ENCODE measurements around the gene SORCS1.
A peak's percentile ranks its signal among the peaks of the same experiment; 100 is the strongest.

SORCS1 gene

DNA sequence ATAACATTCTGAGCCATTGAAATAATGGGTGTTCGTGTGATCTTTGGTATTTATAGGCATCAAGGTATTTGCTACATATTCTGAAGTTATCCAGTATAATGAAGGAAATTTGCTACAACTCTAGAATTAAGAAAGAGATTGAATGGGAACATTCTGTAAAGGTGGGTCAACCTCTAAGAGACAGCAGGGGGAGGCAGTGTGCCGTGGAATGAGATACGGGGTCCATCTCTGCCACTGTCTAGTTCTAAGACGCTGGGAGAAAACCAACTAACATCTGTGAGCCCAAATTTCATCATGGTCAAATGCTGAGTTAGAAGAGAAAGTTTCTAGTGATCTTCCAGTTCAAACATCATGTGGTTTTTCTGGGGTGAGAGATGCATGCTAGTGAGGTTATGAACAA is 368.9 kb downstream of the SORCS1 start:
- peak; percentile 9 for DNase-seq

DNA sequence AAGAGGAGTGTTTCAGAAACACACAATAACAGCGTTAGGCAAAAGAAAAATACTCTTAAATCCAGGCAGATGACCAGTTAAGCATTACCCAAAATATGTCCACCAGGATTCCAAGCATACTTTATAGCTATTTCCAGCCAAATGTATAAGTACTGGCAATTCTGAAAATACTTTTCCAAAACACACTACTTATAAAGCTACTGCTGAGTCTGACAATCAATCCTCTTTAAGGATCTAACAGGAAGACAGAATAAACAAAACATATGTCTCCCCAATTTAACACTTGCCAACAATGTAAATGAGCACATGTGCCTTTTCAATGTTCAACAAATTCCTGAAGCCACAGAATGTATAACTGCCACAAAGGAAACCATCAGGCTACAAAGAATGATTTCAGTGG is 370.9 kb downstream of the SORCS1 start:
- no peak for DNase-seq

DNA sequence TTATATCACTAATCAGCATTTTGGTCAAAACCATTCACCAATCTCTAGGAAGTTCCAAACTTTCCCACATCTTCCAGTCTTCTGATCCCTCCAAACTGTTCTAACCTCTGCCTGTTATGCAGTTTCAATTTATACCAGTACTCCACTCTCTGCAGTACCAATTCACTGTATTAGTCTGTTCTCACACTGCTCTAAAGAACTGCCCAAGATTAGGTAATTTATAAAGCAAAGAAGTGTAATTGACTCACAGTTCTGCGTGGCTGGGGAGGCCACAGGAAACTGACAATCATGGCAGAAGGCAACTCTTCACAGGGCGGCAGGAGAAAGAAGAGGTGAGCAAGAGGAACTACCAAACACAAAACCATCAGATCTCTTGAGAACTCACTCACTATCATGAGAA is 374.9 kb downstream of the SORCS1 start:
- no peak for DNase-seq

DNA sequence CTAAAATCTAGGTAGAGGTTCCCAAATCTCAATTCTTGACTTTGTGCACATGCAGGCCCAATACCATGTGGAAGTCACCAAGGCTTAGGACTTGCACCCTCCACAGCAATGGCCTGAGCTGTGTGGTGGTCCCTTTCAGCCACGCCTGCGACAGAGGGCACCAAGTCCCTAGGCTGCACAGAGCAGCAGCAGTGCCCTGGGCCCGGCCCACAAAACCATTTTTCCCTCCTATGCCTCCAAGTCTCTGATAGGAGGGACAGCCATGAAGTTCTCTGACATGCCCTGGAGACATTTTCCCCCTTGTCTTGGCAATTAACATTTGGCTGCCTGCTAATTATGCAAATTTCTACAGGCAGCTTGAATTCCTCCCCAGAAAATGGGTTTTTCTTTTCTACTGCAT is 375.5 kb downstream of the SORCS1 start:
- DNase-seq: no peak

DNA sequence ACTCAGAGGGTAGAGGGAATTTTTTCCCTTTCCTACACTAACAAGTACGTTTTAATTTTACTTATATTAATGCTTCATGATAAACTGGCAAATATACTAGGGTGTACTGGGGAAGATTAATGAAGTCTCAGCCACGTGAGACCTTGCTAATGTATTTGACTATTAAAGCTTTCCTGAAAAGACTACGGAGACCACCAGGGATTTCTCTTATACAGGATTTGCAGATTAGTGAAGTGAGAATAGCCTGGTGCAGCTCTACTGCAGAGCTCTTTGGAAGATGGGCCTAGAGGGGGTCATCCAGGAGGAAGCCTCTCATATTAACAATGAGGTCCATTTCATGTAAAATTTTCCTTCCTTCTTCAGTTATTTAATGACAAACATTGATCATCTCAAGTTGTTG is 379.0 kb downstream of the SORCS1 start:
- no peak for DNase-seq

DNA sequence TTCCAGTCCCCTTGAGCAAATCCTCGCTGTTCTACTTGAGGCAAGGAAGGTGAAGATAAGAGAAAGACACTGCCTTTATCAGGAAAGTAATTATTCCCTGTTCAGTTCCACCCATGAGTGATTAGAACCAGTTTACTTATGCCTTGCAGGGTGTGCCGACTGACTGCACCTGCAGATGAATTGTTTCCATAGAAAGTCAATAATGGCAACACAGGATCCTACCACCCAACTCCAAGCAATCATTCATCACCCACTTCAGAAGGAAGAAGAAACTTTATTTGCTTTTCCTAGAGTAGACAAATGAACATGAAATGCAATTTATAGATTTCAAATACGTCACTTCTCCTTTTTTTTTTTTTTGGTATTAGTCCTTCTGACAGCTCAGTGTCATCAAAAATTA is 383.9 kb downstream of the SORCS1 start:
- no peak for DNase-seq

DNA sequence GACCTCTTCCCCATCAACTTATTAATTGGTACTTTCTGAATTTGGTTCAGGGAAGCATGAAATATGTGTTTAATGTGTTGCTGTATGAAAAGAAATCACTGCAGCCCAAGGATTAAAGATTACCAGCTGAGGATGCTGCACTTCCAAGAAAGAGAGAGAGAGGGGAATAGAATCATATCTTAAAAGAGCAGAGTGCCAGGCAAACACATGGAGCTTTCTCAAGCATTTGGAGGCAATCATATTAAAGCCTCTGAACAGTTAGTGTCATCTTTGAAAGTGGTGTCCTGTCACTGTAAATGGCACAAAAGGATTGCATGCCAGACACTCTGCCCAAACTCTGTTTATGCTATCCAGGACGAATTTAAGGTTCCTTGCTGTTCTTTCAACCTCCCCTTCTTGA is 386.7 kb downstream of the SORCS1 start:
- no peak for DNase-seq

DNA sequence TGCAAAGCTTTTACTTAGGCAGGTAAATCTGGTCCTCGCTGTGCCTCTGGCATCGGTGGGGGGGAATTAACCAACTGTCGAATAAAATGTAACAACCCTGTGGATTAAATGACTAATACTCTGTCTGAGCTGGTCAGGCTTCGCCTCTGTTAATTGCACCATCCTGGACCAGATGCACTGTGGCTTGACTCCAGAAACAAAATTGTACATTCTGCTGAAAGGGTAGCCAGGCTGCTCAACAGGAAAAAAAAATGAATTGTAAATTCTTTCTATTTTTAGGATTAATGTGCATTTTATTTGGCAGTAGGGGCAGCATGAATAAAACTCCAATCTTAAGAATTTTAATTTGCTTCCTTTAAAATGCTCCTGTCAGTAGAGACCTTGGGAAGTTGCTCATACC is 389.4 kb downstream of the SORCS1 start:
- no peak for DNase-seq

DNA sequence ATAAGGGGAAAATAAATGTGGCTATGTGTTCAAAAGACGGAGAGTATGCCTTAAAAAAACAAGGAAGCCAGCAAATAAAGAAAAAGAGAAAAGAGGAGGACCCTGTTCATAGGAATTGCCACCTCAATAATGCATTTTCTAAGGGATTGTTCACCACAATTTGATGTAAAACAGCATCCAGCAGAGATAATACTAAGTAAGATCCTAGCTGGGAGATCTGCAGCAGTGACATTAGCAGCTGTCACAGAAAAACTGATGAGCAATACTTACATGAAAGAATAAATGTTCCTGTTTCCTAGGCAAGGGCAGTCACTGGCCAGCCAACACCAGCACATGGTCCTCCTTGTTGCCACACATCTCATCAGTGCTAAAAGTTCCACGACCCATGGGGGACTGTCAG is 391.5 kb downstream of the SORCS1 start:
- DNase-seq: no peak

DNA sequence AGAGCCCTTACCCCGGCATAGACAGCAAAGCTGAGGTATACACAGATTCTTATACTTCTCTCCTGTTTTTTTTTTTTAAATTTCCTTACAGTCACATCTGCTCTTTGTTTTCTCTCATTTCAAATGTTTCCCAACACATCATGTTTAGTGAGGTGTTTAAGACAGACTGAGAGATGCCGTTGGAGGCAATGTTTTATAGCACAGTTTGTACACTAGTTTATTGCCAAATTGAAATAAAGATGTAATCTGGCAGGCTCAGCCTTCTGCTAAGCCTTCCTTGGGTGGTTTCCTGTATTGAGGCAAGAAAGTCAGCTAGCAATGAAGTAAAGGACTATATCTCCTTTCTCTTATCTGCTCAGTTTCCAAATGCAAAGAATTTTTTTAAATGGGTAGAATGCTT is 393.4 kb downstream of the SORCS1 start:
- DNase-seq: no peak

DNA sequence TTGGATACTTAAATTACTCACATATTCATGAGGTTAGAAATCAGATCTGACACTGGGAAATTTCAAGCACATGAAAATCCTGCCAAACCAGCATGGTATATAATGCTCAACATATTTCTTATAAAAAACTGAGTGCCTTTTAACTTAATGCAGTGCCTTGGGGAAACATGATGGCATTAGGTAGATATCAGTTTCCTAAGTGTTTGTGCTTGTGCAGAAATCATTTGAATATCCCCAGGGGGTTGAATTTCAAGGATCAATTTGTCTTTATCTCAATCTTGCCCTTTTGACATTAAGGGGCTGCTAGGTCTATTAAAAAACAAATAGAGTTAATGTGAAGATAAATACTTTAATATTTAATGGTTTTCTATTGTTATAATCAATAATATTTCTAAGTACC is 396.3 kb downstream of the SORCS1 start:
- DNase-seq: no peak

DNA sequence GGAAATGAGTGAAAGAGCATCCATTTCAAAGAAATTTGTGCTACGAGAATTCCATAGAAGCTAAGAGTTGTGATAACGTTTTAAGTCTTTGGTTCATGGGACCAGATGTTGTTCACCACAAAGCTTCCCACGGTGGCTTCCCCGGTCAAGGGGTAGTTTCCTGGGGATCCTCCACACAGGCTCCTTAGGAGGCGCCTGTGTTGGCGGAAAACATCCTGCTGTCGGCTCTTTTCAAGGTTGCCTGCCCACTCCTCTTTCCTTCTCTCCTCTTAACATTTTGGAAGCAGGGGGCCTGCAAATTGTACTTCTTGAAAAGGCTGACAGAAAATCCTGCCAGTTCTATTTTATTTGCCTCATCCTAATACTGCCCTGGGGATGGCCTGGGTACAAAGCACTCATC is 398.6 kb downstream of the SORCS1 start:
- DNase-seq: no peak

DNA sequence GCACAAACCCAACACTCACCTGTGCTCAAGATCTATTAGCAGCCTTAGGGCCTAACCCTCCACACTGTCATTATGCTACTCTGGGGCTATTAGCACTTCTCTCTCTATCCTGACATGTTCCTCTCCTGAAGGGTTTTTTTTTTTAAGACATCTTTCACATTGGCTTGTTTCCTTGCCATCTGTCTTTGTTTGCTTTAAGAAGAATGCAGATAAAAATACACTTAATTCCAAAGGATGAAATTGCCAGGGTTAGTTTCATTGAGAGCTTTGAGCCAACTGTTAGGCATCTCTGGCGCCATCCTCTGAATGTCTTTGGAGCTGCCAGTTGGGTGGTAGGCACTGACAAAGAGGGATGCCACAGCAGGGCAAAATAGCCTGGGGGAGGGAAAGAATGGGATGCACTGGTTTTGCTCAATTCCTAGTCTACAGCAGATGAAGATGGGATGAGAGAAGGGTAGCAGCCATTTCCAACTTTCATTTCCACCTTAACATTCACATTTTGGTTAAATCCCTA is 399.2 kb downstream of the SORCS1 start:
- no peak for DNase-seq

DNA sequence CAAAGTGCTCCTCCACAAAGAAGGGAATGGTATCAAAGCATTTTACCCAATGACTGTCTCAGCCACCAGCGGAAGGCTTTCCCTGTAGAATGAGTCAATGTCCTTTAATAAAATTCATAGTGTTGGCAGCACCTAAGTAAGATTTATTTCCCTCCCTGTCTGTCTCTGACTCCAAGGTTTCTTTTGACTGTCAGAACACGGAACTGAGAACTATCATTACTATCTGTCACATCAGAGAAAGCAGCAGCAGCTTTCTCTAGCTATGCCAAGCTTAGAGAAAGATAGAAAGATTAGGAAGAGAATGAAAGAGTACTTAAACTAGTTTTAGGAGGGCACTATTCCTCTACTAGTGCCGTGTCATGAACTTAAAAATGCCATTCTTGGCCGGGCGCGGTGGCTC is 400.1 kb downstream of the SORCS1 start:
- DNase-seq: no peak

DNA sequence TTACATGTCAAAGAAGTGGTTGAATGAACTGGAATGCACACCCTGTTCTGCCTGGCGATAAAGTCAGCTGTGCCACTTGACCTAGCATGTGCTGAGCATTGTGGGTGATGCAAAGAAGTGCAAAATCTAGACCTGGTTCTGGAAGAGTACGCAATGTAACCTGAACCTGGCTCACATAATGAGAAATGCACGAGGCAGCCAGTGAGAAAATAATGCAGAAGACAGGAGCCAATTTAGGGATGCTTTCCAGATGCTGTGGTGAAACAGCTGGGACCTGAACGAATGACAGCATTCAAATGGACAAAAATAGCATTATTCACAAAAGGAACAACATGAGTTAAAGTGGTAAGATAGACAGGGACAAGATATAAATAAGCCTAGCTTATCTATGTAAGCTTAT is 402.6 kb downstream of the SORCS1 start:
- DNase-seq: no peak

DNA sequence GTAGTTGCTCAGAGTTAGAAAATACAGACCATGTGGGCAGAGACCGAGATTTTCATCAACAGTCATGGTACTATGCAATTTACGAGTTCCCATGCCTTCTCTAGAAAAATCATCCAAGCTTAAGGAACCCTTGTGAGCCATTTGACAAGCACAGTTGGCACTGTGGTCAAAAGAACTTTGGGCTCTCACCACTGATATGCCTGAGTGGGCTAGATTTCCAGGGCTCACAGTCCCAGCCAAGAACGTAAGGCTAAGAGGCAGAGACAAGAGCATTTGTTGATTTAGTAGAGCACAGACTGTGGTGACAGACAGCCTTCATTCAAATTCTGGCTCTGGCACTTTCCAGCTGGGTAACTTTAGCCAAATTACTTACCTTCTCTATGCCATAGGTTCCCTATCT is 407.0 kb downstream of the SORCS1 start:
- no peak for DNase-seq

DNA sequence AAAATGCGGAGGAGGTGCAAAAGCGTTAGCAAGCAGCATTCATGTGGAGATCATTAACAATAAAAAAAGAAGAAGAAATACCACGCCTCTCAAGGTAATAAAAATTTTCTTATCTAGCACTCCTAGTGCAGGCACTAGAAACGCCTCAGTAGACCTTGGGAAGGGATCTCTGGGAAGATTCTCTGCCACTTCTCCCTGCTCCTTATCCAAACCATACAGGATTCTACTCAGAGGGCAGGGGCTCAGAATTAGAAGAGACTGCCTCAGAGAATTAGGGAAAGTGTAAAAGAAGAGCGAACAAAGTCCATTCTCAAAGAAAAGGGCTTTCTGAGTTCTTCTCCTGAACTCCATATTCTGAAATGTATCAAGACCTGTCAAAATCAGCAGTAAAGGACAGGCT is 413.4 kb downstream of the SORCS1 start:
- no peak for DNase-seq

DNA sequence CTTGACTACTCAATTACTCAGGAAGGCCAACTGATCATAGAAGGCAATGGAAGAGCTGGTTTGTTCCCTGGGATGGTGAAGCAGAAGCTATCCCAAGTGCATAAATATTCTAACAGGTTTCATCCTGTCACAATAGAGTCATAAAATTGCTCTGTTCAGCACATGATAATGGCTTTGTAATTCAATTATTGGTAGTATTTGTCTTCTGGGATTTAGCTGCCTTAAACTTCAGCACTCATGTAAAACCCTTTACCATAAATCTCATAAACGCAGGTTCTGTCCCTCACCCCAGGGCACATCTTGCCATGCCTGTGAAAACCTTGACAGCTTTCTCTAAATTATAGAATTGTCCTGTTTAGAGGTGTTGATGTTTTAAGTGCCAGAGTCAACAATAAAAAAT is 417.6 kb downstream of the SORCS1 start:
- no peak for DNase-seq

DNA sequence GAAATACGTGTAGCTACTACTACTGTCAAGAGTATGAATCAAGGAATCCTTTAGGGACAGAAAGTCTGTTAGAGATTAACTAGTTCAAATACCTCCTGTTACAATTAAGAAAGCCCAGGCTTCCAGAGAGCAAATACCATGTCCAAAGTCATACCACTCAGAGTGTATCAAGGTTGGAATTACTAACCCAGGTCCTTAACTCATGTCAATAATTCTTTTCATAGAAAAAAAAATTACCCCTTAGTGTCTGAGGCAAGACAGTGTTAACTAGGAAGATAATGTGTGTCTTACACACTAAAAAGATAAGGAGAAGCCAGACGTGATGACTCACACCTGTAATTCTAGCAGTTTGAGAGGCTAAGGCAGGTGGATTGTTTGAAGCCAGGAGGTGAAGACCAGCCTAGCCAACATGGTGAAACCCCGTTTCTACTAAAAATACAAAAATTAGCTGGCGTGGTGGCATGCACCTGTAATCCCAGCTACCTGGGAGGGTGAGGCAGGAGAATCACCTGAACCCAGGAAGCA is 423.4 kb downstream of the SORCS1 start:
- no peak for DNase-seq

DNA sequence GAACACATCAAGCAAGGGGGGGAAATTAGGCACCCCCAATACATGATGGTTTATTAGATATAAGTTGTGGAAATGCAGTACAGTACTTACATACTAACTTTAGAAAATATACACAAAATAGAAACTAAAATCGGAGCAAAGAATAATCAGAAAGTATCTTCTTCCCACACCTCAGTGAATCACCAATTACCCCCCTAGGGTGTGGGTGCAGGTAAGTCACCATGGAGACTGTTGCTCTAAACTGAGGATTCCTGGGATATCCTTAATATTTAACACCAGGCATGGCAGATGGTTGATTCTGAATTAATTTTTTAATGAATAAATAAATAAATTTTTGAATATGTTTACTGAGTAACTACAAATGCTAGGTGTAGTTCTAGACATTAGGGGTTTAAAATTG is 424.4 kb downstream of the SORCS1 start:
- no peak for DNase-seq

DNA sequence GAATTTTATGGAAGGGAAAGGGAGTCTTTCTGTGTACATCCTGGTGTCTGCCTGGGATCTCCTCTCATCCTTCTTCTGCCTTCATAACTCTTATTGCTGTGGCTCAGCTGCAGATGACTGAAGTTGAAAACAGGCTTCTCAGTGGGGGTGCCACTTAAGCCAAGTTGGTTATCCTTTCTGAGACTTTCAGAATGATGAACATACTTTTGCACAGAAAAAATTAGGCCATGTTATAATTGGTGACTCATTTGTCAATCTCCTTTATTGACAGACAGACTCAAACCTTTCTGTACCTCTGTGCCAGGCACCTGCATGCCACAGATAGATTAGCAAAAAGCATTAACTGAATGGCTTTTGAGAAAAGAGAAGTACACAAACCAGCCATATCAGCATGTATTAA is 430.3 kb downstream of the SORCS1 start:
- no peak for DNase-seq

DNA sequence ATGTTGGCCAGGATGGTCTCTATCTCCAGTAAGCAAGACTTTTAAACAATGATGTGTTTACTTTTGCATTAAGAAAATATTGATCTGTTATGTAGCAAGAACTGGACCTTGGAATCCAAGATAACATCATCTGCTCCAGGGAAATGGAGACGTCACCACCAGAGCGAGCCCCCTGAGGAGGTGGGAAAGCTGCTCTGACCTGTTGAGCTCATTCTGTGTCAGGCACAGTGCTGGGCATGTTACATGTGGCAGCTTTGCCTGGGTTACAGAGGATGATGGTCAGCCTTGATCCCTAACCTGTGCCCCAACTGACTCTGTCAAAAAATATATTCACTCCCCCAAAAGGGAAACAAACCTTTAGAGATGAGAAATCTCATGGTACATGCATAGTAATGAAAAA is 436.3 kb downstream of the SORCS1 start:
- no peak for DNase-seq

DNA sequence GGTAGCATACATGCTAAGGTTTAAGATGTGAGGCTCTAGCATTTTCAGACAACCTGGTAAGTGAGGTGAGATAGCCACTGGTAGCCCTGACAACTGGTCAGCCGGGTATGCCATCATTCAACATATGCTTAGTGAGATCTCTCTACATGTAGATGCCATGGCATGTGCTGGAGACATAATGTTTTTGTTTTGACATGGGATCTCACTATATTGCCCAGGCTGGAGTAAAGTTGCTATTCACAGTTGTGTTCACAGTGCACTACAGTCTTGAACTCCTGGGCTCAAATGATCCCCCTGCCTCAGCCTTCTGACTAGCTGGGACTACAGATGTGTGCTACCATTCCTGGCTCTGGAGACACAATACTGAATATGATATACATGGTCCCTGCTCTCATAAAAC is 437.3 kb downstream of the SORCS1 start:
- DNase-seq: no peak

DNA sequence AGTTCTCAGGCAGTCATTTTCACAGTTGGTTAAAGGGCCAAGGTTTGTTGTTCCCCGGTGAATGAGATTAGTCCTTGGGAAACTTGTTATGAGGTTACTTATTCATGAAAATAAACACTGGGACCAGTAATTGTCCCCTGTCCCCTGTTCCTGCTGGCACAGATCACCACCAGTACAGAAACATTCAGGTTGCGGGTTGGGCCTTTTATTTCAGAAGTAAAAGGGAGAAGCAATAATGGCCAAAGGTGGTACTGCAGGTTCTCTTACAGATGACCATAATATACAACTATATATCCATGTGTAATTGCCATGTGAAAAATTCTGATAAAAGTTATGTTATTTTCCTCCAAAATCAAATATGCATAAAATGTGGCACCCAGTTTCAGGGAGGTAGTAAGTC is 442.0 kb downstream of the SORCS1 start:
- DNase-seq: peak; percentile 17

DNA sequence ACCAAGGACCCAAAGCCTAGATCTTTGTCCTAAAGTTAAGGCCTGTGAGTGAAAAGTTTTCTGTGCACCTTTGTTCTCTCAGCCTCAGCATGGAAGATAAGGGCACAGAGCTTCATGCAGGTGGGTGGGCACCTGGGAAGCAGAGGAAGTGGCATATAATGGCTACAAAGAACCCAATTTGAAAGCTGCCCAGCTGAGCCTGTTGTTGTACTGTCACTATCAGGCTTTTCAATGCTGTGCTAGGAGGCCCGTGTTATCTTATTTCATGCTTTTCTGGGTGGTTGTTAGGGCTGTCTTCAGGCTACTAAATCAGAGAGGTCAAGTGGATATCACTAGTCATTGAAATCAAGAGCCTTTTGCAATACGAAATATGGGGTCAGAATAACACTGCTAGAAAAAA is 443.8 kb downstream of the SORCS1 start:
- no peak for DNase-seq

DNA sequence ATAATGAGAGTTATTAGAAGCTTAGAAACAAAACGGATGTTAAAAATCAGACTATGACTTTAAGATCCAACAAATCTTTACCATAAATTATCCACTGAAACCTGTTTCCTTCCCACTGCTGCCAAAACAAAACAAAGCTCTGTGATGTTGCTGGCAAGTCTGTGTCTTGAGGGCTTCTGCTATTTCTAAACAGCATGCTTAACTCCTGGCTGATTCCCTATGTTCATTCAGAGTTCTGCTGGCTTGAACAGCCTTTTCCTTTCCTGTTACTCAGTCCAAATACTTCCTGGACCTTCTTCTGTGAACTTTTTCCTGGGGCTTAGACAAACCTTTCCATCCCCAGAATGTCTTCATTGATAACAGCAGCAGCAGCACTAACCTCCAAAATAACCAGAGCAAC is 448.1 kb downstream of the SORCS1 start:
- no peak for DNase-seq
